Measurements from ENCODE around the gene ZNF813. TPM values are rescaled to one million over a fixed set of nuclear protein-coding genes. Genes with fewer than 3 reads are reported as not detected.
"Not testable (repeated sequence)": the region's sequence is repeated elsewhere in the genome, so short reads cannot be mapped to it uniquely, and the experiment has no call there.

Gene ZNF813
- total RNA-seq, 1 donor from 2014 or later = 3.9 TPM

DNA sequence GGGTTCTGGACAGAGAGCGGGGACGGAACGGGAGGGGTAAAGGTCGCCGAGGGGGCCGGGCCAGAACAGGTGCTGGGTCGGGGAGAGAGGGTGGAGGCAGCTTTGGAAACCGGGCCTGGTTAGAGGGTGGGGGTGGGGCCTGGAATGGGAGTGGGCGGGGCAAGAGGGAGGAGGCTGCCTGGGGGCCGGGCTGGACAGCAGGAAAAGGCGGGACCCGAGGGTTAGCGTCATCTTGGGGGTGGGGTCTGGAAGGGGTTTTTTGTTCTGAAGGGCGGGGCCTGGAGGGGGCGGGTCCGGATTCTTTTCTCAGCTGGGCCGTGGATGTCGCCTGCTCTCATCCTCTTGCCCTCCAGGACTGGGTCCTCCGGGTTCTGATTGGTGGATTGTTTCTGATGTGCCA, 4.3 kb upstream of the ZNF813 start:
- DNase-seq (ENCODE audit: low read depth) = no peak
- no peak for TF ChIP-seq CTCF (IDR thresholded peaks at IDR 0.05; ENCODE audit: insufficient read depth, low read length, poor library complexity, severe bottlenecking)
- no peaks in the 10 kb centered on the region for H3K36me3 ChIP-seq (ENCODE audit: control insufficient read depth, insufficient read depth, low read length)

GRCh38 chr19:53466726-53467484, 628 bp upstream of the ZNF813 start:
- peak overlapping the region; percentile 90 for H3K4me3 ChIP-seq (ENCODE audit: low read depth, low read length)
- no peaks in the 10 kb centered on the region for H3K36me3 ChIP-seq (ENCODE audit: control insufficient read depth, insufficient read depth, low read length)
- TF ChIP-seq CTCF (IDR thresholded peaks at IDR 0.05; ENCODE audit: insufficient read depth, low read length, poor library complexity, severe bottlenecking) = no peak
- H3K27me3 ChIP-seq (ENCODE audit: control insufficient read depth, insufficient read depth, low read length) = no peaks in the 10 kb centered on the region
- DNase-seq (ENCODE audit: low read depth) = no peak

More for the DNA sequence above, 4.3 kb upstream of the ZNF813 start:
- H3K27me3 ChIP-seq (ENCODE audit: control insufficient read depth, insufficient read depth, low read length) = no peaks in the 10 kb centered on the region
- H3K4me3 ChIP-seq (ENCODE audit: low read depth, low read length) = no peak overlapping the region

- DNase-seq (ENCODE audit: low read depth); H3K36me3 ChIP-seq (ENCODE audit: control insufficient read depth, insufficient read depth, low read length); H3K27me3 ChIP-seq (ENCODE audit: control insufficient read depth, insufficient read depth, low read length): not testable (repeated sequence)
- peak overlapping the region; percentile 90 for H3K4me3 ChIP-seq (ENCODE audit: low read depth, low read length)
Observed at GRCh38 chr19:53468628-53469027, 1.1 kb downstream of the ZNF813 start.

- no peak for DNase-seq (ENCODE audit: low read depth)
- no peak for TF ChIP-seq CTCF (IDR thresholded peaks at IDR 0.05; ENCODE audit: insufficient read depth, low read length, poor library complexity, severe bottlenecking)
- Histone ChIP-seq H3K36me3 (ENCODE audit: control insufficient read depth, insufficient read depth, low read length) (no peaks in the 10 kb centered on the region), H3K4me3 (ENCODE audit: low read depth, low read length) (no peak overlapping the region), H3K27me3 (ENCODE audit: control insufficient read depth, insufficient read depth, low read length) (no peaks in the 10 kb centered on the region)
Observed at GRCh38 chr19:53471916-53472315, 4.4 kb downstream of the ZNF813 start.

- not testable (repeated sequence) for H3K36me3 ChIP-seq (ENCODE audit: control insufficient read depth, insufficient read depth, low read length); H3K4me3 ChIP-seq (ENCODE audit: low read depth, low read length); DNase-seq (ENCODE audit: low read depth); H3K27me3 ChIP-seq (ENCODE audit: control insufficient read depth, insufficient read depth, low read length)
Observed at GRCh38 chr19:53474832-53475231, 7.3 kb downstream of the ZNF813 start.

- not testable (repeated sequence) for H3K27me3 ChIP-seq (ENCODE audit: control insufficient read depth, insufficient read depth, low read length); DNase-seq (ENCODE audit: low read depth); H3K4me3 ChIP-seq (ENCODE audit: low read depth, low read length); H3K36me3 ChIP-seq (ENCODE audit: control insufficient read depth, insufficient read depth, low read length)
Observed at GRCh38 chr19:53475470-53475869, 7.9 kb downstream of the ZNF813 start.

DNA sequence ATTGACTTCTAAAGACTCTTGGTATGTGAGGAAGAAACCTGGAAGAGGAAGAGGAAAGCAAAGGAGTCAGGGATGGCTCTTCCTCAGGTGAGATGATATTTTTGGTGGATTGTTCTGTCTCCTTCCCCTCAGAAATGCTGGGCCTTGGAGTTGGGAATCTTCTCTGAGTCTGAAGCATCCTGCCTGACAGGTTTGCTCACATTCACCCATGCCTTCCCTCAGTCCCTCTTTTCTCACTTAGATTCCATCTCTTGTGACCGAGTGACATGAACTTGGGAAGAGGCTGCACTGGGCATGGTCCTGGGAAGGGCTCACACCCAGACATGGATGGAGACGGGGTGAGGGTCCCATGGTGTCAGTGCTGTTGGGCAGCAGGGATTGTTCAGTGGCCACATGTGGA, 16.2 kb downstream of the ZNF813 start:
- not testable (repeated sequence) for DNase-seq (ENCODE audit: low read depth); H3K36me3 ChIP-seq (ENCODE audit: control insufficient read depth, insufficient read depth, low read length); H3K4me3 ChIP-seq (ENCODE audit: low read depth, low read length); H3K27me3 ChIP-seq (ENCODE audit: control insufficient read depth, insufficient read depth, low read length)

Data from kidney epithelial cell (primary cell).